H1 (cell line): ENCODE results near the gene RNF125. TPM values are rescaled to one million over a fixed set of nuclear protein-coding genes. Genes with fewer than 3 reads are reported as not detected.

Experiments
- KDM5A ChIP-seq: fragments of 200-600 bp; IDR thresholded peaks from 2 replicates; pipeline ENCODE4 v1.7.1; 2012; ENCODE audit warnings: mild to moderate bottlenecking, low read length, inconsistent platforms, mixed read lengths
- POLR2AphosphoS5 ChIP-seq: IDR thresholded peaks from 2 replicates; pipeline ENCODE4 v1.6.1; 2011; ENCODE audit warnings: low read depth, low read length
- polyA plus RNA-seq, 7 experiments: library from polyadenylated mRNA; depleted of rRNA in 3 of 7; stranded (reverse) in 5 of 7; unstranded in 2 of 7; fragments of >200 nt in 5 of 7; fragments of 200-250 nt in 2 of 7; gene quantifications; 1 replicate in 5 of 7; 2 replicates in 1 of 7; 4 replicates in 1 of 7; pipeline versions ENCODE4 v1.2.1 to v1.2.3, GENCODE V29; 2011 to 2013; ENCODE audit warnings: missing spikeins in 2 of 7, mixed read lengths in 2 of 7
- total RNA-seq: library from RNA; stranded (reverse); fragmentation: NEBNext Ultra II Directional; extraction: Animal tissue kit (Norgen Biotek cat#: 25700); gene quantifications from 2 replicates; pipeline ENCODE4 v1.2.1, GENCODE V29; 2021

Gene RNF125
- total and polyA plus RNA-seq, 2 of the 8 experiments (the other 6 are each of a cell fraction or from before 2014, with no cell fraction given) = 14.3 to 15.2 TPM

DNA sequence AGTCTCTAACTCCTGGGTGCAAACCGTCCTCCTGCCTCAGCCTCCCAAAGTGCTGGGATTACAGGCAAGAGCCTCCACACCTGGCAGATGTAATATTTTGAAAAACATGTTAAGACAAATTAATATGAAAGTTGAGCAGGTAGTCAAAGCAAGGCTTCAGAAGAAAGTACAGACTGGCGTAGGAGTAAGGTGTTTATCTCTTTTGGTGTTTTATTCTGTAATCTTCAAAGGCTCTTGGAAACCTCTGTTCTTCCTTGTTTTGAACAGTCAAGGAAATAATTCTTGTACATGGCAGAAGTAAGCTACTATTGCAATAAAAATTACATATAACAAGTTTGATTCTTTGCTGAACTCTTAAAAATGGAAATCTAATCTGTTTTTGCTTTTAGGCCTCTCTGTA, 78.3 kb downstream of the RNF125 start (continued):
- TF ChIP-seq KDM5A = no peak
- TF ChIP-seq POLR2AphosphoS5 = no peak
